HEK293 (cell line): ENCODE measurements around the gene ARNT2.
A peak's percentile ranks its signal among the peaks of the same experiment; 100 is the strongest.

Source experiments
- CTCF ChIA-PET: fragments of 350-600 bp; formaldehyde crosslinking; extraction: SDS; loops from one replicate; lab custom pipeline; 2021; ENCODE audit warnings: antibody characterized with exemption; lab: Yijun Ruan, JAX
- POLR2A ChIA-PET: fragments of 300-600 bp; formaldehyde crosslinking; extraction: SDS; loops from one replicate; lab custom pipeline; 2020; ENCODE audit warnings: antibody characterized with exemption, inconsistent platforms; lab: Yijun Ruan, JAX
- H3K27ac ChIP-seq: fragments of 200-500 bp; sonication (Bioruptor generic); 2 replicates; pipeline ENCODE4 v1.5.1; 2014; ENCODE audit warnings: low read depth, low read length, control low read depth, inconsistent platforms; ENCODE audit errors: extremely low read depth
- H3K36me3 ChIP-seq, 2 experiments: fragments of 200-500 bp in 1 of 2; sonication (Bioruptor generic) in 1 of 2; 1 replicate in 1 of 2; 2 replicates in 1 of 2; pipeline ENCODE4 v1.5.1; 2014 to 2017; ENCODE audit warnings: inconsistent platforms in 2 of 2, low read length in 2 of 2; ENCODE audit not compliant: control insufficient read depth in 2 of 2, insufficient read depth in 1 of 2
- H3K4me1 ChIP-seq: fragments of 200-500 bp; sonication (Bioruptor generic); 2 replicates; pipeline ENCODE4 v1.5.1; 2014; ENCODE audit warnings: mild to moderate bottlenecking, low read length, inconsistent platforms; ENCODE audit not compliant: control insufficient read depth, insufficient read depth
- H3K4me3 ChIP-seq: 2 replicates; pipeline ENCODE4 v1.5.1; 2011; ENCODE audit warnings: low read depth, mild to moderate bottlenecking, control low read depth, low read length, moderate library complexity
- H3K9me3 ChIP-seq: fragments of 200-500 bp; sonication (Bioruptor generic); 2 replicates; pipeline ENCODE4 v1.5.1; 2014; ENCODE audit warnings: low read depth, low read length, inconsistent platforms; ENCODE audit not compliant: control insufficient read depth, insufficient read depth
- PRDM4 ChIP-seq: fragments of 450-650 bp; formaldehyde crosslinking; IDR thresholded peaks from 2 replicates; pipeline ENCODE4 v1.5.1; 2017; ENCODE audit warnings: missing biosample characterization, missing genetic modification characterization
- SP7 ChIP-seq: fragments of 450-650 bp; formaldehyde crosslinking; IDR thresholded peaks from 2 replicates; pipeline ENCODE4 v1.5.1; 2016; ENCODE audit warnings: missing biosample characterization, missing genetic modification characterization
- ZBTB7A ChIP-seq: fragments of 450-650 bp; formaldehyde crosslinking; IDR thresholded peaks from 2 replicates; pipeline ENCODE4 v1.5.1; 2016; ENCODE audit warnings: low read depth, missing biosample characterization, missing genetic modification characterization
- ZIC2 ChIP-seq: fragments of 450-650 bp; formaldehyde crosslinking; IDR thresholded peaks from 2 replicates; pipeline ENCODE4 v1.5.1; 2016; ENCODE audit warnings: missing biosample characterization, missing genetic modification characterization
- ZNF16 ChIP-seq: fragments of 450-650 bp; formaldehyde crosslinking; IDR thresholded peaks from 2 replicates; pipeline ENCODE4 v1.5.1; 2016; ENCODE audit warnings: low read depth, missing biosample characterization, missing genetic modification characterization
- ZNF214 ChIP-seq: fragments of 450-650 bp; formaldehyde crosslinking; IDR thresholded peaks from 2 replicates; pipeline ENCODE4 v1.5.1; 2017; ENCODE audit warnings: missing biosample characterization, mild to moderate bottlenecking, missing genetic modification characterization, borderline replicate concordance
- ZNF248 ChIP-seq: fragments of 450-650 bp; formaldehyde crosslinking; IDR thresholded peaks from 2 replicates; pipeline ENCODE4 v1.5.1; 2017; ENCODE audit warnings: missing biosample characterization, missing genetic modification characterization
- ZNF274 ChIP-seq, 2 experiments: fragments of 200-500 bp in 1 of 2; fragments of 450-650 bp in 1 of 2; sonication (Bioruptor generic) in 1 of 2; formaldehyde crosslinking in 1 of 2; IDR thresholded peaks; 2 replicates each; pipeline versions ENCODE4 v1.5.1 to v1.6.1; 2014 to 2016; ENCODE audit warnings: borderline replicate concordance in 1 of 2, inconsistent platforms in 1 of 2, low read length in 1 of 2, missing biosample characterization in 1 of 2, missing genetic modification characterization in 1 of 2
- ZNF292 ChIP-seq: fragments of 450-650 bp; formaldehyde crosslinking; IDR thresholded peaks from 2 replicates; pipeline ENCODE4 v1.5.1; 2016; ENCODE audit warnings: low read depth, missing biosample characterization, missing genetic modification characterization, borderline replicate concordance
- ZNF561 ChIP-seq: fragments of 450-650 bp; IDR thresholded peaks from 2 replicates; pipeline ENCODE4 v1.5.1; 2018; ENCODE audit warnings: missing biosample characterization, missing genetic modification characterization, borderline replicate concordance
- ZNF600 ChIP-seq: fragments of 450-650 bp; formaldehyde crosslinking; IDR thresholded peaks from 2 replicates; pipeline ENCODE4 v1.5.1; 2016; ENCODE audit warnings: missing biosample characterization, missing genetic modification characterization
- ZNF629 ChIP-seq: fragments of 450-650 bp; formaldehyde crosslinking; IDR thresholded peaks from 2 replicates; pipeline ENCODE4 v1.5.1; 2017; ENCODE audit warnings: missing biosample characterization, missing genetic modification characterization
- ZNF664 ChIP-seq: fragments of 450-650 bp; formaldehyde crosslinking; IDR thresholded peaks from 2 replicates; pipeline ENCODE4 v1.5.1; 2016; ENCODE audit warnings: missing biosample characterization, missing genetic modification characterization
- ZNF776 ChIP-seq: fragments of 450-650 bp; formaldehyde crosslinking; IDR thresholded peaks from 2 replicates; pipeline ENCODE4 v1.5.0; 2017; ENCODE audit warnings: missing biosample characterization, missing genetic modification characterization, borderline replicate concordance
- ZNF785 ChIP-seq: fragments of 450-650 bp; formaldehyde crosslinking; IDR thresholded peaks from 2 replicates; pipeline ENCODE4 v1.5.1; 2016; ENCODE audit warnings: missing biosample characterization, missing genetic modification characterization
- ZNF792 ChIP-seq: fragments of 450-650 bp; formaldehyde crosslinking; IDR thresholded peaks from 2 replicates; pipeline ENCODE4 v1.5.1; 2016; ENCODE audit warnings: missing biosample characterization, missing genetic modification characterization
- ZNF830 ChIP-seq: fragments of 450-650 bp; IDR thresholded peaks from 2 replicates; pipeline ENCODE4 v1.5.0; 2018; ENCODE audit warnings: missing biosample characterization, missing genetic modification characterization, low read depth, mild to moderate bottlenecking, moderate library complexity
- ZXDB ChIP-seq: fragments of 450-650 bp; formaldehyde crosslinking; IDR thresholded peaks from 2 replicates; pipeline ENCODE4 v1.5.1; 2016; ENCODE audit warnings: missing biosample characterization, missing genetic modification characterization
- TF ChIP-seq, protein P1 (sequence below): fragments of 450-650 bp; formaldehyde crosslinking; IDR thresholded peaks from 2 replicates; pipeline ENCODE4 v1.5.1; 2016; ENCODE audit warnings: missing biosample characterization, missing genetic modification characterization
- TF ChIP-seq, protein P2 (sequence below): fragments of 450-650 bp; formaldehyde crosslinking; conservative IDR thresholded peaks from 2 replicates; pipeline ENCODE4 v1.5.1; 2016; ENCODE audit warnings: low read depth, missing biosample characterization, missing genetic modification characterization

Gene ARNT2

GRCh38 chr15:80601256-80601655, 197.1 kb downstream of the ARNT2 start:
- TF ChIP-seq ZNF16 (tag by site-specific recombination) (no peak), ZNF629 (no peak), ZXDB (tag by site-specific recombination) (no peak), ZNF274 (IDR thresholded peaks at IDR 0.05; ENCODE audit: low read length) (no peak), ZNF274 (tag by site-specific recombination; IDR thresholded peaks at IDR 0.05; ENCODE audit: borderline replicate concordance) (no peak), ZNF792 (tag by site-specific recombination) (no peak), ZNF214 (tag by site-specific recombination) (no peak), ZNF664 (tag by site-specific recombination) (no peak), SP7 (tag by site-specific recombination) (no peak), ZNF830 (tag by site-specific recombination) (no peak)
- TF ChIP-seq, protein P1, sequence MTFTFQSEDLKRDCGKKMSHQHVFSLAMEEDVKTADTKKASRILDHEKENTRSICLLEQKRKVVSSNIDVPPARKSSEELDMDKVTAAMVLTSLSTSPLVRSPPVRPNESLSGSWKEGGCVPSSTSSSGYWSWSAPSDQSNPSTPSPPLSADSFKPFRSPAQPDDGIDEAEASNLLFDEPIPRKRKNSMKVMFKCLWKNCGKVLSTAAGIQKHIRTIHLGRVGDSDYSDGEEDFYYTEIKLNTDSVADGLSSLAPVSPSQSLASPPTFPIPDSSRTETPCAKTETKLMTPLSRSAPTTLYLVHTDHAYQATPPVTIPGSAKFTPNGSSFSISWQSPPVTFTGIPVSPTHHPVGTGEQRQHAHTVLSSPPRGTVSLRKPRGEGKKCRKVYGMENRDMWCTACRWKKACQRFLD (tag by site-specific recombination) = no peak
- Histone ChIP-seq H3K4me1 (no peaks in the 10 kb centered on the region), H3K27ac (no peak overlapping the region), H3K4me3 (no peak overlapping the region), H3K36me3 (no peaks in the 10 kb centered on the region), H3K9me3 (no peaks in the 10 kb centered on the region)
- ChIA-PET POLR2A (no interaction called here), CTCF (interaction anchor here (0.7 kb wide), 1 partner anchor 146 kb away, joined by 3 read pairs; no protein-coding TSS in a partner anchor)

- ChIA-PET POLR2A (no interaction called here), CTCF (interaction anchor here (0.6 kb wide), 1 partner anchor 178 kb away, joined by 3 read pairs; no protein-coding TSS in a partner anchor)
- Histone ChIP-seq H3K36me3 (no peaks in the 10 kb centered on the region), H3K27ac (no peak overlapping the region), H3K4me1 (no peaks in the 10 kb centered on the region), H3K9me3 (no peaks in the 10 kb centered on the region), H3K4me3 (no peak overlapping the region)
- TF ChIP-seq PRDM4 (tag by site-specific recombination) = peak; percentile 96
- TF ChIP-seq ZIC2 (tag by site-specific recombination) = no peak
Observed at GRCh38 chr15:80604583-80605575, 200.7 kb downstream of the ARNT2 start.

DNA sequence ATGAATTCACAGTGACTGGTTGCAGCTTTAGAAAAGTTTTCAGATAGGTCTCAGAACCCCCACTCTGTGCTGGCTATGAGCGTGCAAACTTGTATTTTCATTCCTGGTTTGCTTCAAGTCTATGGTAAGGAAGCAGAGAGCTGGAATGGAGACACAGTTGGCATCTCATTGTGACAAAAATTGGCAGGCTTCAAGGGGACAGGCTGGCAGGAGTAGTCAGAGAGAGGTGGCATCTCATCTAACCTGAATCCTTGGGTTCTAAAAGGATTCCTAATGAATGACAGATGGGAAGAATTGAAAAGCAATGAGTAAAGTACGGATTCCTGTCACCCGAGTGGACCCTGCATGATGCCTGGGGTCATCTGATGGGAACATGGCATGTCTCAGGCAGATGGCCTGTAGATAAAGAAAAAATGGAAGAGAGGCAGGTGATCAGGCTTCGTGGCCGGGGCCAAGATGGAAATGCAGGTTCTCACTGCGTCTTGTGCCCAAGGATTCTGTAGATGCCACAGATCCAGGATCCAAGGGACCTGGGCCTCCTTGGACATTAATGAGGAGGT, 201.5 kb downstream of the ARNT2 start:
- ChIA-PET CTCF (interaction anchor here (0.6 kb wide), 1 partner anchor 177 kb away, joined by 3 read pairs; no protein-coding TSS in a partner anchor), POLR2A (no interaction called here)
- Histone ChIP-seq H3K4me3 (no peak overlapping the region), H3K4me1 (no peaks in the 10 kb centered on the region), H3K36me3 (no peaks in the 10 kb centered on the region), H3K9me3 (no peaks in the 10 kb centered on the region), H3K27ac (no peak overlapping the region)
- no peak for TF ChIP-seq ZBTB7A (tag by site-specific recombination)
- TF ChIP-seq ZNF776 = no peak
- no peak for TF ChIP-seq ZNF292 (tag by site-specific recombination)
- no peak for TF ChIP-seq ZNF600 (tag by site-specific recombination)
- TF ChIP-seq ZNF248 (tag by site-specific recombination) = no peak
- no peak for TF ChIP-seq ZNF561 (tag by site-specific recombination)
- no peak for TF ChIP-seq ZNF785
- TF ChIP-seq, protein P2, sequence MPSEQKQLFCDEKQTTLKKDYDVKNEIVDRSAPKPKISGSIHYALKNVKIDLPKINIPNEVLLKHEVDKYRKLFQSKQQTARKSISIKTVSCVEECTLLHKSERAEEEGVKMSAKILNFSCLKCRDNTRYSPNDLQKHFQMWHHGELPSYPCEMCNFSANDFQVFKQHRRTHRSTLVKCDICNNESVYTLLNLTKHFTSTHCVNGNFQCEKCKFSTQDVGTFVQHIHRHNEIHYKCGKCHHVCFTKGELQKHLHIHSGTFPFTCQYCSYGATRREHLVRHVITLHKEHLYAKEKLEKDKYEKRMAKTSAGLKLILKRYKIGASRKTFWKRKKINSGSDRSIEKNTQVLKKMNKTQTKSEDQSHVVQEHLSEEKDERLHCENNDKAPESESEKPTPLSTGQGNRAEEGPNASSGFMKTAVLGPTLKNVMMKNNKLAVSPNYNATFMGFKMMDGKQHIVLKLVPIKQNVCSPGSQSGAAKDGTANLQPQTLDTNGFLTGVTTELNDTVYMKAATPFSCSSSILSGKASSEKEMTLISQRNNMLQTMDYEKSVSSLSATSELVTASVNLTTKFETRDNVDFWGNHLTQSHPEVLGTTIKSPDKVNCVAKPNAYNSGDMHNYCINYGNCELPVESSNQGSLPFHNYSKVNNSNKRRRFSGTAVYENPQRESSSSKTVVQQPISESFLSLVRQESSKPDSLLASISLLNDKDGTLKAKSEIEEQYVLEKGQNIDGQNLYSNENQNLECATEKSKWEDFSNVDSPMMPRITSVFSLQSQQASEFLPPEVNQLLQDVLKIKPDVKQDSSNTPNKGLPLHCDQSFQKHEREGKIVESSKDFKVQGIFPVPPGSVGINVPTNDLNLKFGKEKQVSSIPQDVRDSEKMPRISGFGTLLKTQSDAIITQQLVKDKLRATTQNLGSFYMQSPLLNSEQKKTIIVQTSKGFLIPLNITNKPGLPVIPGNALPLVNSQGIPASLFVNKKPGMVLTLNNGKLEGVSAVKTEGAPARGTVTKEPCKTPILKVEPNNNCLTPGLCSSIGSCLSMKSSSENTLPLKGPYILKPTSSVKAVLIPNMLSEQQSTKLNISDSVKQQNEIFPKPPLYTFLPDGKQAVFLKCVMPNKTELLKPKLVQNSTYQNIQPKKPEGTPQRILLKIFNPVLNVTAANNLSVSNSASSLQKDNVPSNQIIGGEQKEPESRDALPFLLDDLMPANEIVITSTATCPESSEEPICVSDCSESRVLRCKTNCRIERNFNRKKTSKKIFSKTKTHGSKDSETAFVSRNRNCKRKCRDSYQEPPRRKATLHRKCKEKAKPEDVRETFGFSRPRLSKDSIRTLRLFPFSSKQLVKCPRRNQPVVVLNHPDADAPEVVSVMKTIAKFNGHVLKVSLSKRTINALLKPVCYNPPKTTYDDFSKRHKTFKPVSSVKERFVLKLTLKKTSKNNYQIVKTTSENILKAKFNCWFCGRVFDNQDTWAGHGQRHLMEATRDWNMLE (tag by site-specific recombination) = no peak
